Measurements from ENCODE around the gene CREM. TPM values are rescaled to one million over a fixed set of nuclear protein-coding genes. Genes with fewer than 3 reads are reported as not detected.

The CREM gene
- total and polyA plus RNA-seq, 2 of the 8 experiments (the other 6 are each of a cell fraction or from before 2014, with no cell fraction given), result 18.7 to 21.9 TPM

- H2BK15ac ChIP-seq (ENCODE audit: low read length), result no peak overlapping the region
- no peaks in the 10 kb centered on the region for H3K79me2 ChIP-seq (ENCODE audit: control insufficient read depth in 1 of 2, insufficient read depth in 2 of 2, low read length in 2 of 2)
- H2BK20ac ChIP-seq (ENCODE audit: low read length), result no peak overlapping the region
- no peak overlapping the region for H3K4me2 ChIP-seq (ENCODE audit: insufficient read depth in 1 of 2, low read depth in 2 of 2, low read length in 2 of 2)
- CTCF ChIA-PET (ENCODE audit: partially characterized antibody), result interaction anchor here (1.0 kb wide), 1 partner anchor 342 kb away, joined by 3 read pairs; no protein-coding TSS in a partner anchor
- H2AK5ac ChIP-seq (ENCODE audit: low read depth, low read length), result no peak overlapping the region
- H2BK120ac ChIP-seq (replicated peaks; ENCODE audit: low read depth, low read length), result no peak overlapping the region
- no peaks in the 10 kb centered on the region for H3K23me2 ChIP-seq (ENCODE audit: low read depth, low read length)
- H2AFZ ChIP-seq (ENCODE audit: low read length), result no peak overlapping the region
- peaks cover 0 to 6% (median 3%) of the 10 kb centered on the region in 4 experiments; a peak in 4 of 7 replicates for H3K4me1 ChIP-seq (replicated peaks in 1 of 4; ENCODE audit: control insufficient read depth in 3 of 4, insufficient read depth in 4 of 4, low read length in 3 of 4)
- H3K23ac ChIP-seq (ENCODE audit: insufficient read length), result no peak overlapping the region
- no peak overlapping the region for H3K4me3 ChIP-seq (ENCODE audit: extremely low read depth in 1 of 4, insufficient read depth in 2 of 4, low read depth in 3 of 4, low read length in 4 of 4)
- H4K8ac ChIP-seq (ENCODE audit: extremely low read depth, insufficient read depth, low read length), result no peak overlapping the region
- no peaks in the 10 kb centered on the region for H3K79me1 ChIP-seq (ENCODE audit: low read depth, low read length)
- no peak overlapping the region for H4K5ac ChIP-seq (ENCODE audit: insufficient read length, low read depth, low read length)
- H3K14ac ChIP-seq (ENCODE audit: insufficient read length), result no peak overlapping the region
- H3K56ac ChIP-seq (replicated peaks; ENCODE audit: insufficient read length, low read depth, low read length), result no peak overlapping the region
- no peaks in the 10 kb centered on the region for H3K36me3 ChIP-seq (ENCODE audit: control insufficient read depth in 2 of 4, insufficient read depth in 4 of 4, low read length in 3 of 4)
- H4K20me1 ChIP-seq (replicated peaks in 1 of 2; ENCODE audit: control insufficient read depth in 1 of 2, insufficient read depth in 2 of 2, low read length in 2 of 2), result no peaks in the 10 kb centered on the region
- TF ChIP-seq SAP30 (IDR thresholded peaks at IDR 0.05; ENCODE audit: insufficient read depth, insufficient replicate concordance, low read length) (no peak), SIN3A (conservative IDR thresholded peaks at IDR 0.05 in 1 of 2, IDR thresholded peaks at IDR 0.05 in 1 of 2; ENCODE audit: low read depth in 1 of 2, low read length in 2 of 2) (no peak), EGR1 (IDR thresholded peaks at IDR 0.05; ENCODE audit: borderline replicate concordance, low read depth, low read length) (no peak), SRF (IDR thresholded peaks at IDR 0.05; ENCODE audit: low read depth, low read length) (no peak), YY1 (IDR thresholded peaks at IDR 0.05; ENCODE audit: low read depth, low read length) (no peak), EP300 (IDR thresholded peaks at IDR 0.05; ENCODE audit: borderline replicate concordance in 1 of 2, low read depth in 2 of 2, low read length in 2 of 2) (no peak), NANOG (IDR thresholded peaks at IDR 0.05; ENCODE audit: insufficient read depth, low read depth, low read length, poor library complexity, severe bottlenecking) (no peak), RFX5 (IDR thresholded peaks at IDR 0.05; ENCODE audit: borderline replicate concordance, low read depth, low read length) (no peak), SP4 (IDR thresholded peaks at IDR 0.05; ENCODE audit: low read length) (no peak), HDAC6 (IDR thresholded peaks at IDR 0.05; ENCODE audit: low read depth, low read length) (no peak), JUND (IDR thresholded peaks at IDR 0.05; ENCODE audit: low read length) (no peak), ZNF274 (IDR thresholded peaks at IDR 0.05; ENCODE audit: borderline replicate concordance, extremely low read depth, low read length) (no peak), TBP (IDR thresholded peaks at IDR 0.05; ENCODE audit: low read depth, low read length) (no peak), TAF1 (IDR thresholded peaks at IDR 0.05; ENCODE audit: low read depth, low read length) (no peak)
- H2BK5ac ChIP-seq (ENCODE audit: low read depth, low read length), result no peak overlapping the region
- POLR2A ChIA-PET (ENCODE audit: partially characterized antibody), result no interaction called here
- H3K4ac ChIP-seq (replicated peaks; ENCODE audit: insufficient read length, low read depth, low read length), result no peak overlapping the region
- H3K9me3 ChIP-seq (ENCODE audit: insufficient read depth in 2 of 2, low read depth in 1 of 2, low read length in 1 of 2), result no peaks in the 10 kb centered on the region
- no peak overlapping the region for H2BK12ac ChIP-seq (ENCODE audit: low read depth, low read length)
- no peak overlapping the region for H4K91ac ChIP-seq (replicated peaks; ENCODE audit: insufficient read length, low read length)
- no peak overlapping the region for H3K27ac ChIP-seq (ENCODE audit: low read depth, low read length)
- no peak for FAIRE-seq
- no peak overlapping the region for H3K9ac ChIP-seq (replicated peaks in 1 of 4; ENCODE audit: extremely low read depth in 1 of 4, low read depth in 3 of 4, low read length in 3 of 4)
- DNase-seq (ENCODE audit: low read depth in 1 of 2, low spot score in 2 of 2), result no peak
- H3K27me3 ChIP-seq (replicated peaks in 1 of 4; ENCODE audit: control insufficient read depth in 3 of 4, extremely low read depth in 1 of 4, insufficient read depth in 3 of 4, low read length in 3 of 4), result no peaks in the 10 kb centered on the region
- no peak overlapping the region for H3K18ac ChIP-seq (ENCODE audit: extremely low read depth, low read length)
- WGBS, 2 experiments (ENCODE audit: extremely low coverage in 1 of 2, insufficient coverage in 1 of 2, insufficient read length in 1 of 2, insufficient replicate concordance in 2 of 2, low coverage in 1 of 2, low lambda C conversion rate in 2 of 2, missing lambda C conversion rate in 1 of 2), result 90% methylated on average over 4 of the region's 4 CpGs; no CpG with 5 or more reads in 1 of the 2 experiments
Observed at GRCh38 chr10:35231646-35232045, 105.0 kb downstream of the CREM start.
